Prostate gland (tissue), 2 donors: ENCODE results near the gene SEC14L1. TPM values are rescaled to one million over a fixed set of nuclear protein-coding genes. Genes with fewer than 3 reads are reported as not detected.

Experiments
- DNase-seq: peaks from one replicate; pipeline ENCODE4 v3.0.0-alpha.2; 2019; ENCODE audit warnings: low spot score
- H3K27ac ChIP-seq, 2 donors: fragments of 200-600 bp; sonication (generic); 2 replicates each; pipeline ENCODE4 v1.5.1; 2017 to 2019
- H3K27me3 ChIP-seq: fragments of 200-600 bp; sonication (generic); replicated peaks from 2 replicates; pipeline ENCODE4 v1.5.1; 2019; ENCODE audit not compliant: insufficient read depth
- H3K36me3 ChIP-seq, 2 donors: fragments of 200-600 bp; sonication (generic); 1 replicate in 1 of 2; 2 replicates in 1 of 2; pipeline versions ENCODE4 v1.5.1 to v1.8.1; 2017 to 2019
- H3K4me1 ChIP-seq: fragments of 200-600 bp; sonication (generic); replicated peaks from 2 replicates; pipeline ENCODE4 v1.5.1; 2019
- H3K4me3 ChIP-seq, 2 donors: fragments of 200-600 bp; sonication (generic); 2 replicates each; pipeline ENCODE4 v1.5.1; 2017 to 2019
- H3K9me3 ChIP-seq: fragments of 200-600 bp; sonication (generic); 2 replicates; pipeline ENCODE4 v1.5.1; 2017
- POLR2A ChIP-seq: fragments of 450-650 bp; IDR thresholded peaks from one replicate; pipeline ENCODE4 v1.6.1; 2016; ENCODE audit warnings: antibody characterized with exemption, mild to moderate bottlenecking
- POLR2AphosphoS5 ChIP-seq: sonication (generic); formaldehyde crosslinking; IDR thresholded peaks from one replicate; pipeline ENCODE4 v1.6.1; 2017; ENCODE audit warnings: antibody characterized with exemption
- WGBS: methylation state at CpG from one replicate; pipeline ENCODE4 v1.1.5; 2018; 5-methylcytosine and 5-hydroxymethylcytosine counted together
- intact Hi-C: fragments of 100-400 bp; cut with DNase I; formaldehyde crosslinking; loops from one replicate; pipeline ENCODE4 v1.14.2; 2022
- total RNA-seq, 2 donors: library from RNA; depleted of rRNA; stranded (reverse); fragments of >200 nt; gene quantifications; one replicate each; pipeline ENCODE4 v1.1.0, GENCODE V29; 2016
- TF ChIP-seq, protein P1 (sequence below), 4 experiments: fragments of 200-600 bp in 2 of 4; fragments of 450-650 bp in 2 of 4; sonication (generic) in 2 of 4; IDR thresholded peaks; 1 replicate in 3 of 4; 2 replicates in 1 of 4; pipeline ENCODE4 v1.5.1; 2016 to 2019; ENCODE audit warnings: antibody characterized with exemption in 4 of 4, mild to moderate bottlenecking in 2 of 4, moderate library complexity in 2 of 4

The SEC14L1 gene
- total RNA-seq, 2 donors from 2014 or later, result 39.9 to 175 TPM

DNA sequence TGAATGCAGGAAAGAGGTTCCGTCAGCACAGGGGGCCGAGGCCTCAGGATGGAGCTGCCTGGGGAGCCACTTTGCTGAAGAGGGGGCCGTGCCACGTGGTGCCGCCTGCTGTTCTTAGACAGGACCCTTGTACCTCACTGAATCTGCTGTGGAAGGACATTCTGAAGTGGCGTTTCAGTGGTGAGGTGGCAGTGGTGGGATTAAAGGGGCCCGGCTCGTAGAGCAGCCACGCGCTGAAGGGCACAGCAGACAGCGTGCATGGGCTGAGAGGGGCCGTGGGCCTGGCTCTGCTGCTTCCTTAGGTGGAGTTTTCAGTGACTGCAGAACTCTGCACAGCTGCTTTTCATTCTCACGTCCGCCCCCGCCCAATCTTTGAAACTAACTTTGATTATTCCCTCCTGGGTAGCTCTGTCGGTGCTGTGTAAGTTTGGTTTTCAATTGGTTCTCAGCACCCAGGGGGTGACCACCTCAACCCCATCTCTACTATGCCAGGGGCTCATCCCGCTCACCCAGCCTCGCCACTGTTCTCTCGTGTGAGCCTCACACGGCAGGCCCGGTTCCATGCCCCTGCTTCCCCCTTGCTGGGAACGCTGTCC is 70.3 kb downstream of the SEC14L1 start:
- no peak overlapping the region for H3K4me3 ChIP-seq
- peaks cover 16 to 28% of the 10 kb centered on the region in 2 donors for H3K36me3 ChIP-seq
- no peak for DNase-seq
- intact Hi-C loops, result no loop called here
- no peaks in the 10 kb centered on the region for H3K9me3 ChIP-seq
- TF ChIP-seq, protein P1, sequence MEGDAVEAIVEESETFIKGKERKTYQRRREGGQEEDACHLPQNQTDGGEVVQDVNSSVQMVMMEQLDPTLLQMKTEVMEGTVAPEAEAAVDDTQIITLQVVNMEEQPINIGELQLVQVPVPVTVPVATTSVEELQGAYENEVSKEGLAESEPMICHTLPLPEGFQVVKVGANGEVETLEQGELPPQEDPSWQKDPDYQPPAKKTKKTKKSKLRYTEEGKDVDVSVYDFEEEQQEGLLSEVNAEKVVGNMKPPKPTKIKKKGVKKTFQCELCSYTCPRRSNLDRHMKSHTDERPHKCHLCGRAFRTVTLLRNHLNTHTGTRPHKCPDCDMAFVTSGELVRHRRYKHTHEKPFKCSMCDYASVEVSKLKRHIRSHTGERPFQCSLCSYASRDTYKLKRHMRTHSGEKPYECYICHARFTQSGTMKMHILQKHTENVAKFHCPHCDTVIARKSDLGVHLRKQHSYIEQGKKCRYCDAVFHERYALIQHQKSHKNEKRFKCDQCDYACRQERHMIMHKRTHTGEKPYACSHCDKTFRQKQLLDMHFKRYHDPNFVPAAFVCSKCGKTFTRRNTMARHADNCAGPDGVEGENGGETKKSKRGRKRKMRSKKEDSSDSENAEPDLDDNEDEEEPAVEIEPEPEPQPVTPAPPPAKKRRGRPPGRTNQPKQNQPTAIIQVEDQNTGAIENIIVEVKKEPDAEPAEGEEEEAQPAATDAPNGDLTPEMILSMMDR (IDR thresholded peaks at IDR 0.05), result no peak
- TF ChIP-seq POLR2A (no peak), POLR2AphosphoS5 (no peak)
- H3K27me3 ChIP-seq, result no peaks in the 10 kb centered on the region
- no peak overlapping the region for H3K27ac ChIP-seq
- 72% methylated on average over 22 of the region's 22 CpGs for WGBS
- H3K4me1 ChIP-seq, result peaks cover 6% of the 10 kb centered on the region

DNA sequence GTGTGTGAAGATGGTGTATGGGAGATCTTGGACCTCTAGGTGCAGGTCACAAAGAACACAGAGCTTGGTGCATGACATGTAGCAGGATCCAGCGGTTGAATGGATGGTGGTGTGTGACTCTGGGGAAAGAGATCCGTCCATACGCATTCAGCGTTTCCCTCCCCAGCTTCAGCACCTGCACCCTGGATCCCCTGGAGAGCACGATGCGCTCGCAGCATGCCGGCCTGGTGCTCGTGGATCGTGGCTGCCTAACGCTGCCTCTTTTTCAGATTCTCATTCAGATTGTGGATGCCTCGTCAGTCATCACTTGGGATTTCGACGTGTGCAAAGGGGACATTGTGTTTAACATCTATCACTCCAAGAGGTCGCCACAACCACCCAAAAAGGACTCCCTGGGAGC is 70.9 kb downstream of the SEC14L1 start:
- H3K27ac ChIP-seq, result no peak overlapping the region

DNA sequence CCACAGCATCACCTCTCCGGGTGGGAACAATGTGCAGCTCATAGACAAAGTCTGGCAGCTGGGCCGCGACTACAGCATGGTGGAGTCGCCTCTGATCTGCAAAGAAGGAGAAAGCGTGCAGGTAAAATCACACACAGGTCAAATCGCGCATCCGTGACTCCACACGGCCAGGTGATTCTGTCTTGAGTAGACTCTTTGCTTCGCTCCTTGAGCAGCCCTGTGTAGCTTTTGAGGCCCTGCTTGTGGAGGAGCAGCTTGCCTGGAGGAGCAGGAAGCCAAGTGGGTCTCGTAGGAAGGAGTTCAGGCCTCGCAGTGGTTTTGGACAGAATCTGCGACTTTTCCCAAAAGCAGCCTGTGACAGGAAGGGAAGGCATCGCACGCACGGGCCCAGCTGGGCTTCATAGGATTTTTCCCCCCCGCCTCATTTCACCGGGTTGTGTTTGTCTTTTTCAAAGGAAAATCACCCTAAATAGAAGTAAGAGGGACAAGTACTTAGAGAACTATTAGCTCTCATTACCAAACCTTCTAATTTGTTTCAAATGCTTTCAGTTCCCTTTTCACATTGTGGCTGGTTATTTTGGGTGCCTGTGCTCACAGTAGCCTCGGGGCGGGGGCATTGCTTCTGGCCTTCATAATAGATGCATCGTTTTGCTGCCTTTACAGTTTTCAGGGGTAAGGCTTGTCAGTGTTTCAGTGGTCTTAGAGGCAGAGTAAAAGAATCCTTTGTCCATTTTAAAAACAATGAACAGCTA is 71.5 kb downstream of the SEC14L1 start:
- Histone ChIP-seq H3K36me3 (peaks cover 16 to 25% of the 10 kb centered on the region in 2 donors), H3K9me3 (no peaks in the 10 kb centered on the region), H3K27me3 (no peaks in the 10 kb centered on the region), H3K27ac (no peak overlapping the region), H3K4me3 (no peak overlapping the region), H3K4me1 (peaks cover 6% of the 10 kb centered on the region)
- WGBS, result 90% methylated on average over 21 of the region's 21 CpGs
- TF ChIP-seq POLR2AphosphoS5 (no peak), POLR2A (no peak)
- TF ChIP-seq, protein P1 (IDR thresholded peaks at IDR 0.05), result no peak
- intact Hi-C loops, result no loop called here
- no peak for DNase-seq

More for the DNA sequence above, 70.9 kb downstream of the SEC14L1 start:
- TF ChIP-seq POLR2AphosphoS5 (no peak), POLR2A (no peak)
- TF ChIP-seq, protein P1 (IDR thresholded peaks at IDR 0.05), result no peak
- H3K4me3 ChIP-seq, result no peak overlapping the region
- WGBS, result 95% methylated on average over 15 of the region's 15 CpGs
- H3K4me1 ChIP-seq, result peaks cover 6% of the 10 kb centered on the region
- H3K9me3 ChIP-seq, result no peaks in the 10 kb centered on the region
- H3K36me3 ChIP-seq, result peaks cover 16 to 26% of the 10 kb centered on the region in 2 donors
- intact Hi-C loops, result no loop called here
- DNase-seq, result no peak
- no peaks in the 10 kb centered on the region for H3K27me3 ChIP-seq

DNA sequence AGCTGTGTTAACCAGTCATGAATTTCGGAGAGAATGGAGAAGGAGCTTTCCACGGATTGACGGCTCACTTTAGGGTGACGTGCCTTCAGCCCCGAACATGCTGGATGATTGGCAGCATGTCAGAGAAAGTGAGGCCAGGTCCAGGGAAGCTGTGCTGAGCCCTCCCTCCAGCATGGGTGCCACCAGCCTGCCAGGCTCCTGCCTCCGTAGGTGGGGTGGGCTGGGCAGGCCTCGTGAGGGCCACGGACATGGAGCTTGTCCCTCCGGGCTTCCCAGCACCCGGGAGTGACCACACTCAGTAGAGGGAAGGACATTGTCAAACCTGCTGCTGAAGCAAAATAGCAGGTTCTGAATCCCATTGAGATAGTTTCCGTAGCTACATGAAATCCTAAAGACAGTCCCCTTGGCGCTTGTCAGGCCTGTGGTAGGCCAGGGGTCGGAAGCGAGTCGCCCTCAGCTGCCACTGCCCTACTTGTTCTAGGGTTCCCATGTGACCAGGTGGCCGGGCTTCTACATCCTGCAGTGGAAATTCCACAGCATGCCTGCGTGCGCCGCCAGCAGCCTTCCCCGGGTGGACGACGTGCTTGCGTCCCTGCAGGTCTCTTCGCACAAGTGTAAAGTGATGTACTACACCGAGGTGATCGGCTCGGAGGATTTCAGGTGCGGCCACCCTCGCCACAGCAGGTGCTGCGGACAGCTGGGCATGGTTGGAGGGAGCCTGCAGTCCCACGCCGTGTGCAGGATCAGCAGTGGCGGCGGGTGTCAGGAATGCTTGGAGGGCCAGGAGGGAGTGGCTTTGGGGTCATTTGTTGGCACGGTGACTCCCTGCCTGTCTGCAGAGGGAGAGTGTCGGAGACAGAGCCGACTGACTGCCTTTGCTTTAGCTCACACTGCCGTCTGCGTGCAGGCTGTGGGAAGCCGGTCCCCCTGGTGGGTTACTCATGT is 72.3 kb downstream of the SEC14L1 start:
- Histone ChIP-seq H3K27me3 (no peaks in the 10 kb centered on the region), H3K4me1 (peaks cover 6% of the 10 kb centered on the region), H3K9me3 (no peaks in the 10 kb centered on the region), H3K4me3 (no peak overlapping the region), H3K27ac (no peak overlapping the region), H3K36me3 (peaks cover 16 to 25% of the 10 kb centered on the region in 2 donors)
- WGBS, result 86% methylated on average over 40 of the region's 40 CpGs
- no peak for DNase-seq
- intact Hi-C loops, result no loop called here
- TF ChIP-seq, protein P1 (IDR thresholded peaks at IDR 0.05), result no peak
- no peak for TF ChIP-seq POLR2AphosphoS5
- no peak for TF ChIP-seq POLR2A
